Measurements from ENCODE around the gene SDK1. TPM values are rescaled to one million over a fixed set of nuclear protein-coding genes. Genes with fewer than 3 reads are reported as not detected.

SDK1 gene
- total RNA-seq, 1 donor from 2014 or later = 0.16 TPM

GRCh38 chr7:3977391-3977790 lies 676.3 kb downstream of the SDK1 start:
- intact Hi-C loops (cut with micrococcal nuclease) = no loop called here
- H3K36me3 Mint-ChIP-seq (ENCODE audit: low read depth) = no peaks in the 10 kb centered on the region
- no peak for DNase-seq
- H3K27ac Mint-ChIP-seq = no peak overlapping the region
- no peak overlapping the region for H3K4me3 Mint-ChIP-seq
- H3K9me3 Mint-ChIP-seq = no peaks in the 10 kb centered on the region
- no peaks in the 10 kb centered on the region for H3K27me3 Mint-ChIP-seq
- no peaks in the 10 kb centered on the region for H3K4me1 Mint-ChIP-seq

- no peaks in the 10 kb centered on the region for H3K9me3 Mint-ChIP-seq
- intact Hi-C loops (cut with micrococcal nuclease) = no loop called here
- H3K4me3 Mint-ChIP-seq = no peak overlapping the region
- no peak for DNase-seq
- no peaks in the 10 kb centered on the region for H3K36me3 Mint-ChIP-seq (ENCODE audit: low read depth)
- H3K27ac Mint-ChIP-seq = no peak overlapping the region
- H3K4me1 Mint-ChIP-seq = no peaks in the 10 kb centered on the region
- H3K27me3 Mint-ChIP-seq = no peaks in the 10 kb centered on the region
Measured at GRCh38 chr7:3978839-3979238, 677.8 kb downstream of the SDK1 start.

- DNase-seq = no peak
- H3K9me3 Mint-ChIP-seq = no peaks in the 10 kb centered on the region
- no peak overlapping the region for H3K4me3 Mint-ChIP-seq
- H3K4me1 Mint-ChIP-seq = no peaks in the 10 kb centered on the region
- H3K27me3 Mint-ChIP-seq = no peaks in the 10 kb centered on the region
- H3K36me3 Mint-ChIP-seq (ENCODE audit: low read depth) = no peaks in the 10 kb centered on the region
- H3K27ac Mint-ChIP-seq = no peak overlapping the region
- intact Hi-C loops (cut with micrococcal nuclease) = no loop called here
Measured at GRCh38 chr7:3979611-3980299, 678.7 kb downstream of the SDK1 start.

- Mint-ChIP-seq H3K4me3 (no peak overlapping the region), H3K4me1 (no peaks in the 10 kb centered on the region), H3K36me3 (ENCODE audit: low read depth) (no peaks in the 10 kb centered on the region), H3K27ac (no peak overlapping the region), H3K27me3 (no peaks in the 10 kb centered on the region), H3K9me3 (no peaks in the 10 kb centered on the region)
- DNase-seq = no peak
- intact Hi-C loops (cut with micrococcal nuclease) = no loop called here
Measured at GRCh38 chr7:3980300-3980643, 679.2 kb downstream of the SDK1 start.

GRCh38 chr7:3981281-3981680 lies 680.2 kb downstream of the SDK1 start:
- H3K4me1 Mint-ChIP-seq = no peaks in the 10 kb centered on the region
- no peak overlapping the region for H3K4me3 Mint-ChIP-seq
- intact Hi-C loops (cut with micrococcal nuclease) = no loop called here
- DNase-seq = no peak
- no peaks in the 10 kb centered on the region for H3K9me3 Mint-ChIP-seq
- H3K27me3 Mint-ChIP-seq = no peaks in the 10 kb centered on the region
- no peaks in the 10 kb centered on the region for H3K36me3 Mint-ChIP-seq (ENCODE audit: low read depth)
- no peak overlapping the region for H3K27ac Mint-ChIP-seq

GRCh38 chr7:3984456-3984855 lies 683.4 kb downstream of the SDK1 start:
- intact Hi-C loops (cut with micrococcal nuclease) = no loop called here
- H3K4me1 Mint-ChIP-seq = no peaks in the 10 kb centered on the region
- no peaks in the 10 kb centered on the region for H3K9me3 Mint-ChIP-seq
- H3K27ac Mint-ChIP-seq = no peak overlapping the region
- no peaks in the 10 kb centered on the region for H3K36me3 Mint-ChIP-seq (ENCODE audit: low read depth)
- no peak overlapping the region for H3K4me3 Mint-ChIP-seq
- H3K27me3 Mint-ChIP-seq = no peaks in the 10 kb centered on the region
- DNase-seq = no peak

- Mint-ChIP-seq H3K4me1 (no peaks in the 10 kb centered on the region), H3K27ac (no peak overlapping the region), H3K27me3 (no peaks in the 10 kb centered on the region), H3K36me3 (ENCODE audit: low read depth) (no peaks in the 10 kb centered on the region), H3K4me3 (no peak overlapping the region), H3K9me3 (no peaks in the 10 kb centered on the region)
- intact Hi-C loops (cut with micrococcal nuclease) = no loop called here
- no peak for DNase-seq
Measured at GRCh38 chr7:3986927-3987326, 685.9 kb downstream of the SDK1 start.

- no peaks in the 10 kb centered on the region for H3K9me3 Mint-ChIP-seq
- intact Hi-C loops (cut with micrococcal nuclease) = no loop called here
- no peaks in the 10 kb centered on the region for H3K4me1 Mint-ChIP-seq
- no peaks in the 10 kb centered on the region for H3K27me3 Mint-ChIP-seq
- H3K36me3 Mint-ChIP-seq (ENCODE audit: low read depth) = no peaks in the 10 kb centered on the region
- no peak overlapping the region for H3K4me3 Mint-ChIP-seq
- DNase-seq = no peak
- no peak overlapping the region for H3K27ac Mint-ChIP-seq
Measured at GRCh38 chr7:3987426-3987927, 686.4 kb downstream of the SDK1 start.

GRCh38 chr7:3989723-3990122 lies 688.7 kb downstream of the SDK1 start:
- intact Hi-C loops (cut with micrococcal nuclease) = no loop called here
- Mint-ChIP-seq H3K27me3 (no peaks in the 10 kb centered on the region), H3K9me3 (no peaks in the 10 kb centered on the region), H3K4me3 (no peak overlapping the region), H3K4me1 (no peaks in the 10 kb centered on the region), H3K27ac (no peak overlapping the region), H3K36me3 (ENCODE audit: low read depth) (no peaks in the 10 kb centered on the region)
- DNase-seq = no peak

GRCh38 chr7:3991731-3992231 lies 690.7 kb downstream of the SDK1 start:
- Mint-ChIP-seq H3K27ac (no peak overlapping the region), H3K27me3 (no peaks in the 10 kb centered on the region), H3K36me3 (ENCODE audit: low read depth) (no peaks in the 10 kb centered on the region), H3K9me3 (no peaks in the 10 kb centered on the region), H3K4me1 (no peaks in the 10 kb centered on the region), H3K4me3 (no peak overlapping the region)
- DNase-seq = no peak
- intact Hi-C loops (cut with micrococcal nuclease) = no loop called here

- intact Hi-C loops (cut with micrococcal nuclease) = no loop called here
- Mint-ChIP-seq H3K27ac (no peak overlapping the region), H3K4me3 (no peak overlapping the region), H3K36me3 (ENCODE audit: low read depth) (no peaks in the 10 kb centered on the region), H3K9me3 (no peaks in the 10 kb centered on the region), H3K4me1 (no peaks in the 10 kb centered on the region), H3K27me3 (no peaks in the 10 kb centered on the region)
- DNase-seq = no peak
Measured at GRCh38 chr7:3992841-3993240, 691.8 kb downstream of the SDK1 start.

GRCh38 chr7:3994764-3995163 lies 693.7 kb downstream of the SDK1 start:
- Mint-ChIP-seq H3K4me1 (no peaks in the 10 kb centered on the region), H3K27ac (no peak overlapping the region)

GRCh38 chr7:3995187-3995586 lies 694.1 kb downstream of the SDK1 start:
- Mint-ChIP-seq H3K9me3 (no peaks in the 10 kb centered on the region), H3K4me3 (no peak overlapping the region), H3K36me3 (ENCODE audit: low read depth) (no peaks in the 10 kb centered on the region), H3K27me3 (no peaks in the 10 kb centered on the region), H3K27ac (no peak overlapping the region), H3K4me1 (no peaks in the 10 kb centered on the region)
- intact Hi-C loops (cut with micrococcal nuclease) = no loop called here
- DNase-seq = no peak

More at GRCh38 chr7:3994764-3995163, 693.7 kb downstream of the SDK1 start:
- Mint-ChIP-seq H3K9me3 (no peaks in the 10 kb centered on the region), H3K4me3 (no peak overlapping the region), H3K36me3 (ENCODE audit: low read depth) (no peaks in the 10 kb centered on the region), H3K27me3 (no peaks in the 10 kb centered on the region)
- intact Hi-C loops (cut with micrococcal nuclease) = no loop called here
- peak; percentile 51 for DNase-seq

GRCh38 chr7:3998060-3998459 lies 697.0 kb downstream of the SDK1 start:
- DNase-seq = no peak

GRCh38 chr7:4000139-4000538 lies 699.1 kb downstream of the SDK1 start:
- no peak overlapping the region for H3K27ac Mint-ChIP-seq
- H3K4me3 Mint-ChIP-seq = no peak overlapping the region
- intact Hi-C loops (cut with micrococcal nuclease) = no loop called here
- H3K9me3 Mint-ChIP-seq = no peaks in the 10 kb centered on the region
- DNase-seq = no peak
- peaks cover 2% of the 10 kb centered on the region for H3K27me3 Mint-ChIP-seq
- H3K4me1 Mint-ChIP-seq = no peaks in the 10 kb centered on the region
- H3K36me3 Mint-ChIP-seq (ENCODE audit: low read depth) = no peaks in the 10 kb centered on the region

More at GRCh38 chr7:3998060-3998459, 697.0 kb downstream of the SDK1 start:
- Mint-ChIP-seq H3K36me3 (ENCODE audit: low read depth) (no peaks in the 10 kb centered on the region), H3K4me1 (no peaks in the 10 kb centered on the region), H3K4me3 (no peak overlapping the region), H3K27me3 (no peaks in the 10 kb centered on the region), H3K9me3 (no peaks in the 10 kb centered on the region), H3K27ac (no peak overlapping the region)
- intact Hi-C loops (cut with micrococcal nuclease) = no loop called here

Data from activated CD4-positive, alpha-beta T cell treated with anti-CD3 and anti-CD28 coated beads, Interleukin-2, amount 10 ng/mL, durations not matched to agents 24 days and 14 days (primary cell).